IMR-90 (cell line): ENCODE results near the gene SLC2A6. TPM values are rescaled to one million over a fixed set of nuclear protein-coding genes. Genes with fewer than 3 reads are reported as not detected.

Source experiments
- ATAC-seq: fragments of 200-7000 bp; cut with Tn5 transposase; 2 replicates; pipeline ENCODE4 v1.9.1; 2020; ENCODE audit warnings: low read depth, mild to moderate bottlenecking, moderate library complexity
- BruUV-seq: library from RNA; stranded (reverse); fragments of 400-500 nt; replicated peaks from 2 replicates; lab custom pipeline; 2021; lab: Mats Ljungman, UMichigan
- CTCF ChIA-PET: fragments of 300-600 bp; formaldehyde crosslinking; extraction: SDS; loops from one replicate; lab custom pipeline; 2021; ENCODE audit warnings: antibody characterized with exemption; lab: Yijun Ruan, JAX
- POLR2A ChIA-PET: fragments of 300-600 bp; sonication (Branson Sonifier 250); formaldehyde crosslinking; loops from one replicate; lab custom pipeline; 2022; ENCODE audit warnings: antibody characterized with exemption; ENCODE audit not compliant: unreplicated experiment; lab: Charles Lee
- DNase-seq: peaks from one replicate; pipeline ENCODE4 v3.0.0; 2013
- H2AFZ ChIP-seq: replicated peaks from 2 replicates; pipeline ENCODE3; 2013; ENCODE audit warnings: low read length, mild to moderate bottlenecking; ENCODE audit not compliant: poor library complexity
- H2AK5ac ChIP-seq: 2 replicates; pipeline ENCODE4 v1.6.1; 2013; ENCODE audit warnings: low read depth, low read length, inconsistent platforms
- H2AK9ac ChIP-seq: replicated peaks from 2 replicates; pipeline ENCODE3; 2013; ENCODE audit warnings: mild to moderate bottlenecking, low read depth, low read length, moderate library complexity; ENCODE audit not compliant: poor library complexity
- H2BK120ac ChIP-seq: 2 replicates; pipeline ENCODE4 v1.6.1; 2013; ENCODE audit warnings: low read depth, low read length, inconsistent platforms
- H2BK15ac ChIP-seq: 3 replicates; pipeline ENCODE4 v1.6.1; 2013; ENCODE audit warnings: low read depth, low read length, inconsistent platforms
- H2BK20ac ChIP-seq: 2 replicates; pipeline ENCODE4 v1.6.1; 2013; ENCODE audit warnings: low read depth, mild to moderate bottlenecking, inconsistent platforms, low read length, moderate library complexity
- H2BK5ac ChIP-seq: 2 replicates; pipeline ENCODE4 v1.6.1; 2013; ENCODE audit warnings: mild to moderate bottlenecking, low read depth, low read length, inconsistent platforms; ENCODE audit not compliant: poor library complexity, severe bottlenecking
- H3K14ac ChIP-seq: replicated peaks from 2 replicates; pipeline ENCODE4 v1.6.1; 2013; ENCODE audit warnings: low read depth, low read length, inconsistent platforms
- H3K18ac ChIP-seq: 2 replicates; pipeline ENCODE4 v1.6.1; 2013; ENCODE audit warnings: low read depth, low read length, control low read depth
- H3K23ac ChIP-seq: 2 replicates; pipeline ENCODE4 v1.6.1; 2013; ENCODE audit warnings: low read depth, low read length, inconsistent platforms
- H3K27ac ChIP-seq: 2 replicates; pipeline ENCODE4 v1.5.1; 2013; ENCODE audit warnings: mild to moderate bottlenecking, control low read depth, low read length; ENCODE audit not compliant: insufficient read depth
- H3K27me3 ChIP-seq: 2 replicates; pipeline ENCODE4 v1.6.1; 2013; ENCODE audit warnings: low read length; ENCODE audit not compliant: control insufficient read depth, insufficient read depth
- H3K36me3 ChIP-seq: 2 replicates; pipeline ENCODE4 v1.6.1; 2013; ENCODE audit warnings: low read length, mixed read lengths; ENCODE audit not compliant: control insufficient read depth, insufficient read depth
- H3K4ac ChIP-seq: 2 replicates; pipeline ENCODE4 v1.6.1; 2013; ENCODE audit warnings: low read depth, low read length, inconsistent platforms
- H3K4me1 ChIP-seq: 2 replicates; pipeline ENCODE4 v1.6.1; 2013; ENCODE audit warnings: low read length, mixed read lengths; ENCODE audit not compliant: control insufficient read depth, insufficient read depth
- H3K4me2 ChIP-seq: 2 replicates; pipeline ENCODE4 v1.6.1; 2013; ENCODE audit warnings: low read depth, mild to moderate bottlenecking, control low read depth, low read length, moderate library complexity
- H3K4me3 ChIP-seq: 2 replicates; pipeline ENCODE4 v1.5.1; 2013; ENCODE audit warnings: low read depth, mild to moderate bottlenecking, control low read depth, low read length, moderate library complexity; ENCODE audit not compliant: insufficient read depth
- H3K56ac ChIP-seq: 2 replicates; pipeline ENCODE4 v1.6.1; 2013; ENCODE audit warnings: low read length, inconsistent platforms; ENCODE audit not compliant: insufficient read depth; ENCODE audit errors: extremely low read depth
- H3K79me1 ChIP-seq, 2 experiments: 2 replicates each; pipeline ENCODE4 v1.6.1; 2013; ENCODE audit warnings: low read length in 2 of 2, inconsistent platforms in 1 of 2, low read depth in 1 of 2
- H3K9ac ChIP-seq: 2 replicates; pipeline ENCODE4 v1.6.1; 2013; ENCODE audit warnings: low read depth, low read length, control low read depth
- H3K9me1 ChIP-seq: 2 replicates; pipeline ENCODE4 v1.6.1; 2013; ENCODE audit warnings: low read length, inconsistent platforms; ENCODE audit not compliant: insufficient read depth
- H3K9me3 ChIP-seq: 2 replicates; pipeline ENCODE4 v1.6.1; 2013; ENCODE audit warnings: low read length; ENCODE audit not compliant: control insufficient read depth, insufficient read depth
- H4K20me1 ChIP-seq: 2 replicates; pipeline ENCODE4 v1.6.1; 2013; ENCODE audit warnings: low read length, inconsistent platforms; ENCODE audit not compliant: insufficient read depth
- H4K5ac ChIP-seq: 2 replicates; pipeline ENCODE4 v1.6.1; 2013; ENCODE audit warnings: mild to moderate bottlenecking, low read depth, low read length, control low read depth
- H4K8ac ChIP-seq, 2 experiments: 2 replicates each; pipeline ENCODE4 v1.6.1; 2013; ENCODE audit warnings: low read depth in 2 of 2, low read length in 2 of 2, control low read depth in 1 of 2, inconsistent platforms in 1 of 2
- H4K91ac ChIP-seq: 2 replicates; pipeline ENCODE4 v1.6.1; 2013; ENCODE audit warnings: low read depth, low read length, inconsistent platforms; ENCODE audit not compliant: insufficient read depth
- CEBPB ChIP-seq: IDR thresholded peaks from 2 replicates; pipeline ENCODE4 v1.6.1; 2012; ENCODE audit warnings: low read depth, low read length, improper control_type of control experiment
- CTCF ChIP-seq: conservative IDR thresholded peaks from 2 replicates; pipeline ENCODE4 v1.5.1; 2012; ENCODE audit warnings: mild to moderate bottlenecking, low read depth, low read length, improper control_type of control experiment
- ELK1 ChIP-seq: fragments of 150-350 bp; IDR thresholded peaks from 2 replicates; pipeline ENCODE4 v1.6.1; 2016; ENCODE audit warnings: low read depth, mild to moderate bottlenecking, low read length, moderate library complexity, borderline replicate concordance
- MAZ ChIP-seq: IDR thresholded peaks from 2 replicates; pipeline ENCODE4 v1.6.1; 2012; ENCODE audit warnings: low read depth, mild to moderate bottlenecking, low read length, improper control_type of control experiment, moderate library complexity, borderline replicate concordance
- NFE2L2 ChIP-seq: fragments of 150-350 bp; IDR thresholded peaks from 2 replicates; pipeline ENCODE4 v1.6.1; 2016; ENCODE audit warnings: low read depth, mild to moderate bottlenecking, low read length
- POLR2A ChIP-seq: IDR thresholded peaks from 2 replicates; pipeline ENCODE4 v1.6.1; 2012; ENCODE audit warnings: mild to moderate bottlenecking, low read depth, low read length
- RFX5 ChIP-seq: IDR thresholded peaks from 2 replicates; pipeline ENCODE4 v1.8.0; 2012; ENCODE audit warnings: low read depth, mild to moderate bottlenecking, low read length, moderate library complexity
- USF2 ChIP-seq: fragments of 150-350 bp; IDR thresholded peaks from 2 replicates; pipeline ENCODE4 v1.6.1; 2017; ENCODE audit warnings: mild to moderate bottlenecking, antibody characterized with exemption, low read length, low read depth
- WGBS, 2 experiments: methylation state at CpG; one replicate each; pipeline versions ENCODE4 v1.1.5 to v1.1.7; 2013; ENCODE audit warnings: missing lambda C conversion rate in 2 of 2; ENCODE audit not compliant: insufficient read length in 1 of 2; ENCODE audit errors: extremely low coverage in 2 of 2; 5-methylcytosine and 5-hydroxymethylcytosine counted together
- dilution Hi-C: fragments of 300-500 bp; cut with HindIII; formaldehyde crosslinking; loops from one replicate; pipeline ENCODE4 v1.14.3; 2018; ENCODE audit warnings: low sequenced_read_pairs; ENCODE audit not compliant: unreplicated experiment
- in situ Hi-C: fragments of 300-500 bp; cut with MboI; formaldehyde crosslinking; loops from 3 replicates; pipeline ENCODE4 v1.14.3; 2019; ENCODE audit warnings: low sequenced_read_pairs, inconsistent platforms, mixed read lengths
- intact Hi-C: fragments of 100-400 bp; cut with micrococcal nuclease; formaldehyde crosslinking; loops from 2 replicates; pipeline ENCODE4 v1.10.0; 2022
- polyA plus RNA-seq, 3 experiments: library from polyadenylated mRNA; depleted of rRNA; stranded (reverse); fragments of >200 nt; gene quantifications; 2 replicates each; pipeline ENCODE4 v1.2.3, GENCODE V29; 2012; ENCODE audit warnings: low replicate concordance in 1 of 3
- total RNA-seq: library from RNA; depleted of rRNA; stranded (reverse); fragments of >200 nt; gene quantifications from 2 replicates; pipeline ENCODE4 v1.2.3, GENCODE V29; 2012

The SLC2A6 gene
- total and polyA plus RNA-seq, 2 of the 4 experiments (the other 2 are of a cell fraction) = 2.9 to 8.5 TPM

GRCh38 chr9:133459476-133460404 is 19.2 kb downstream of the SLC2A6 start, which contains the start of gene CACFD1:
Gene CACFD1, plus strand, starts transcription at chr9:133459978. Its CDS starts 89 bp downstream, at chr9:133460067.
- H3K4me3 ChIP-seq = peak within 1 kb of the TSS; percentile 73
- peak within 1 kb of the TSS; percentile 9; the same call in 2 of the 3 replicates for H2BK15ac ChIP-seq
- H4K5ac ChIP-seq = peak within 1 kb of the TSS; percentile 34
- peaks cover 7% of the 10 kb centered on the region; the same call in 1 of the 2 replicates for H3K4me1 ChIP-seq
- ATAC-seq (peak; percentile 93), DNase-seq (peak; percentile 81)
- BruUV-seq = no TSS peak
- H3K27me3 ChIP-seq = no peaks in the 10 kb centered on the region
- dilution Hi-C loops = no loop called here
- no peak within 1 kb of the TSS for H3K56ac ChIP-seq
- H4K20me1 ChIP-seq = no peaks in the 10 kb centered on the region
- in situ Hi-C loops = no loop called here
- no peaks in the 10 kb centered on the region for H3K36me3 ChIP-seq
- H2AK9ac ChIP-seq = peak within 1 kb of the TSS; percentile 95
- peak within 1 kb of the TSS; percentile 81 for H3K4me2 ChIP-seq
- POLR2A ChIA-PET = interaction anchor here (0.8 kb wide), 1 partner anchor 15 kb away, joined by 3 read pairs; no protein-coding TSS in a partner anchor
- 0 out of 2 replicates have a peak, but pooled peaks cover 4% of the 10 kb centered on the region for H3K9me1 ChIP-seq
- CTCF ChIA-PET = no interaction called here
- H2AK5ac ChIP-seq = peak within 1 kb of the TSS; percentile 91
- H3K79me1 ChIP-seq = peaks cover 0 to 6% of the 10 kb centered on the region in 2 experiments; a peak in 3 of 4 replicates
- H3K9me3 ChIP-seq = no peaks in the 10 kb centered on the region
- peak within 1 kb of the TSS; percentile 33; the same call in 1 of the 2 replicates for H3K18ac ChIP-seq
- no peak within 1 kb of the TSS for H2BK20ac ChIP-seq
- peak within 1 kb of the TSS; percentile 92 for H3K4ac ChIP-seq
- peak within 1 kb of the TSS; percentile 77 for H2BK120ac ChIP-seq
- peak within 1 kb of the TSS; percentile 100 for H2AFZ ChIP-seq
- H3K27ac ChIP-seq = peak within 1 kb of the TSS; percentile 73
- H4K8ac ChIP-seq = peak within 1 kb of the TSS; percentile 57 to 94
- no peak for TF ChIP-seq CTCF
- no peak for TF ChIP-seq USF2
- TF ChIP-seq POLR2A = peak; percentile 77
- TF ChIP-seq RFX5 = no peak
- no peak for TF ChIP-seq ELK1
- no peak for TF ChIP-seq NFE2L2
- peak; percentile 57 for TF ChIP-seq MAZ
- TF ChIP-seq CEBPB = no peak
- 0% methylated on average over 18 of the region's 86 CpGs; no CpG with 5 or more reads in 1 of the 2 experiments for WGBS, 2 experiments
- H3K9ac ChIP-seq = peak within 1 kb of the TSS; percentile 80
- peak within 1 kb of the TSS; percentile 87; the same call in 1 of the 2 replicates for H3K23ac ChIP-seq
- intact Hi-C loops = loop anchor here (5.0 kb wide), 1 partner anchor 37 kb away; the partner anchor contains the start of gene ADAMTS13
- H3K14ac ChIP-seq = peak within 1 kb of the TSS; percentile 92
- peak within 1 kb of the TSS; percentile 74 for H2BK5ac ChIP-seq
- H4K91ac ChIP-seq = peak within 1 kb of the TSS; percentile 70
